PC-3 (cell line): Measurements from ENCODE around the gene RNF215. TPM values are rescaled to one million over a fixed set of nuclear protein-coding genes. Genes with fewer than 3 reads are reported as not detected.
A peak's percentile ranks its signal among the peaks of the same experiment; 100 is the strongest.

ENCODE experiments used
- ATAC-seq: fragments of 200-7000 bp; cut with Tn5 transposase; 2 replicates; pipeline ENCODE4 v1.9.1; 2020; ENCODE audit warnings: mild to moderate bottlenecking, moderate library complexity
- BruUV-seq: library from RNA; stranded (reverse); fragments of 400-500 nt; replicated peaks from 2 replicates; lab custom pipeline; 2021; lab: Mats Ljungman, UMichigan
- CTCF ChIA-PET: fragments of 300-600 bp; sonication (Branson Sonifier 250); formaldehyde crosslinking; loops from one replicate; lab custom pipeline; 2022; ENCODE audit warnings: antibody characterized with exemption; lab: Charles Lee
- POLR2A ChIA-PET: fragments of 300-600 bp; sonication (Branson Sonifier 250); formaldehyde crosslinking; loops from one replicate; lab custom pipeline; 2022; ENCODE audit warnings: antibody characterized with exemption; ENCODE audit not compliant: unreplicated experiment; lab: Charles Lee
- DNase-seq: peaks from one replicate; pipeline ENCODE4 v3.0.0-alpha.2; 2015
- H2AFZ ChIP-seq: fragments of 300-600 bp; sonication (generic); 2 replicates; pipeline ENCODE4 v1.6.0; 2016; ENCODE audit warnings: antibody characterized with exemption, low read length
- H3F3A ChIP-seq: fragments of 300-600 bp; sonication (generic); one replicate; pipeline ENCODE4 v1.6.0; 2017; ENCODE audit warnings: antibody characterized with exemption, low read length, control low read depth, mild to moderate bottlenecking; ENCODE audit not compliant: unreplicated experiment
- H3K27ac ChIP-seq: fragments of 300-600 bp; sonication (generic); 2 replicates; pipeline ENCODE4 v1.5.1; 2016; ENCODE audit warnings: mild to moderate bottlenecking, low read length
- H3K27me3 ChIP-seq: fragments of 300-600 bp; sonication (generic); 2 replicates; pipeline ENCODE4 v1.6.1; 2016; ENCODE audit warnings: low read length, mixed read lengths
- H3K36me3 ChIP-seq: fragments of 300-600 bp; sonication (generic); 2 replicates; pipeline ENCODE4 v1.6.1; 2016; ENCODE audit warnings: low read depth, mixed run types, low read length, mixed read lengths
- H3K4me1 ChIP-seq: fragments of 300-600 bp; sonication (generic); 2 replicates; pipeline ENCODE4 v1.5.1; 2016; ENCODE audit warnings: low read length; ENCODE audit not compliant: insufficient read depth
- H3K4me2 ChIP-seq: fragments of 300-600 bp; sonication (generic); 2 replicates; pipeline ENCODE4 v1.6.0; 2016; ENCODE audit warnings: low read length
- H3K4me3 ChIP-seq: fragments of 300-600 bp; sonication (generic); 2 replicates; pipeline ENCODE4 v1.5.1; 2016; ENCODE audit warnings: mild to moderate bottlenecking, low read length, mixed read lengths
- H3K79me2 ChIP-seq: fragments of 300-600 bp; sonication (generic); 2 replicates; pipeline ENCODE4 v1.6.1; 2017; ENCODE audit warnings: low read length, mixed read lengths
- H3K9ac ChIP-seq: fragments of 300-600 bp; sonication (generic); 2 replicates; pipeline ENCODE4 v1.6.0; 2016; ENCODE audit warnings: mild to moderate bottlenecking, low read length
- H3K9me2 ChIP-seq: fragments of 300-600 bp; sonication (generic); replicated peaks from 2 replicates; pipeline ENCODE4 v1.6.1; 2016; ENCODE audit warnings: mixed run types, low read length, mixed read lengths
- H3K9me3 ChIP-seq: fragments of 300-600 bp; sonication (generic); 2 replicates; pipeline ENCODE4 v1.6.1; 2016; ENCODE audit warnings: low read length, mixed read lengths
- H4K20me1 ChIP-seq: fragments of 300-600 bp; sonication (generic); 2 replicates; pipeline ENCODE4 v1.6.1; 2016; ENCODE audit warnings: low read length, mixed read lengths
- CTCF ChIP-seq: fragments of 300-600 bp; sonication (generic); conservative IDR thresholded peaks from 2 replicates; pipeline ENCODE4 v1.5.1; 2017; ENCODE audit warnings: antibody characterized with exemption, low read depth, mild to moderate bottlenecking, low read length
- EZH2 ChIP-seq: fragments of 300-600 bp; sonication (generic); IDR thresholded peaks from one replicate; pipeline ENCODE4 v1.6.1; 2017; ENCODE audit warnings: antibody characterized with exemption, mild to moderate bottlenecking, low read length; ENCODE audit not compliant: unreplicated experiment
- EZH2phosphoT487 ChIP-seq: fragments of 300-600 bp; sonication (generic); IDR thresholded peaks from 2 replicates; pipeline ENCODE4 v1.6.1; 2018; ENCODE audit warnings: mild to moderate bottlenecking, antibody characterized with exemption, low read length, borderline replicate concordance
- intact Hi-C: fragments of 100-400 bp; cut with micrococcal nuclease; formaldehyde crosslinking; loops from 2 replicates; pipeline ENCODE4 v1.9.0; 2023
- total RNA-seq: library from RNA; depleted of rRNA; stranded (reverse); fragments of >200 nt; gene quantifications from 2 replicates; pipeline ENCODE4 v1.2.3, GENCODE V29; 2014

RNF215 gene
- total RNA-seq, 1 experiment from 2014 or later, result 22.6 TPM

DNA sequence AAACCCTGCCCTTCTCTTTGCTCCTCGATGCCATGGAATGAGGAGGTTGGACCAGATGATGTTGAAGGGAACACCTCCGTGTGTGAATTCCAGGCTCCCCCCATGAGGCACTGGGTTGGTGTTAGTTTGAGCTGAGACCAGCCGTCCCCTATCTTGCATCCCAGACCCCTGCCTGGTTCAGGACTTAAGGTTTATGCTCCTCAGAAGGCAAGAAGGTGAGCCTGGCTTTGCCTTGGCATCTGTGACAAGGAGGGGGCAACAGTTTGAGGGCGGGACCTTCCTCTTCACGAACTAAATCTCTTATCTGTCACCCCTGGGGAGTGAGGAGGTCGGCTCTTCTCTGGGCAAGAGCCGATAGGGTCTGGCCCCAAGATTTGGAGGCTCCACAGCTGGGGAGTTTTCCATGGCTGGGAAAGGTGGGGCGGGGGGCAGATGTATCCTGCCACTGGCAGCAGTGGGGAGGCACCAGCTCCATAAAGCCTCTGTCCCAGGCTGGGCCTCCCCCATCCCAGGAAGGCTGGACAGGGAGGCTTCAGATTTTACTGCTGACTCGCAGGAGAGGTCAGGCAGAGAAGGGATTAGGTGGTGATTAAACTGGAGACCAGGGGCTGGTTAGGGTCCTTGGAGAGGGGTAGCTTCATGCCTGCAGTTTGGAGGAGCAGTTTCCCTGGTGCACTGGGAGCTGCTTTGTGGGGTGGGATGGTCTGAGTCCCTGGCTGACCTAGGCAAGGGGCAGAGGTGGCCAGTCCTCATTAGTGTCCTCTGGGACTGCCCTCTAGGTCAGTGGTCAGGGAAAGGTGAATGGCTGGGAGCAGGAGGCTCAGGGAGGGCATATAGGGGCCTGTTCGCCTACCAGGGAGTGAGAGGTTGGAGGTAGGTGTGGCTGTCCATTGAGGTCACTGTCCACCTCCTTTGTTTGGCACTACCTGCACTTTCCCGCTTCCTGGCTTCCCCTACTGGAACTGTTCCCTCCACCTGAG, 10.7 kb upstream of the RNF215 start:
- peaks cover 25% of the 10 kb centered on the region for H3K79me2 ChIP-seq
- no TSS peak for BruUV-seq
- intact Hi-C loops, result no loop called here
- ATAC-seq (peak; percentile 8; the same call in 1 of the 2 replicates), DNase-seq (peak; percentile 3)
- peaks cover 6% of the 10 kb centered on the region; the same call in 1 of the 2 replicates for H4K20me1 ChIP-seq
- peaks cover 8% of the 10 kb centered on the region for H3K4me1 ChIP-seq
- H3F3A ChIP-seq, result no peaks in the 10 kb centered on the region
- H3K36me3 ChIP-seq, result no peaks in the 10 kb centered on the region
- no peak overlapping the region for H3K27ac ChIP-seq
- peak overlapping the region; percentile 58 for H2AFZ ChIP-seq
- no peaks in the 10 kb centered on the region for H3K27me3 ChIP-seq
- no peak for TF ChIP-seq EZH2phosphoT487
- no peak for TF ChIP-seq EZH2
- CTCF ChIA-PET, result interaction anchor here (1.4 kb wide), 1 partner anchor 110 kb away, joined by 3 read pairs; no protein-coding TSS in a partner anchor
- no peaks in the 10 kb centered on the region for H3K9me3 ChIP-seq
- peak overlapping the region; percentile 87 for H3K4me3 ChIP-seq
- peak overlapping the region; percentile 70 for H3K9ac ChIP-seq
- H3K4me2 ChIP-seq, result peak overlapping the region; percentile 97
- H3K9me2 ChIP-seq, result no peaks in the 10 kb centered on the region
- POLR2A ChIA-PET, result interaction anchor here (1.3 kb wide), 1 partner anchor 26 kb away, joined by 5 read pairs; no protein-coding TSS in a partner anchor

DNA sequence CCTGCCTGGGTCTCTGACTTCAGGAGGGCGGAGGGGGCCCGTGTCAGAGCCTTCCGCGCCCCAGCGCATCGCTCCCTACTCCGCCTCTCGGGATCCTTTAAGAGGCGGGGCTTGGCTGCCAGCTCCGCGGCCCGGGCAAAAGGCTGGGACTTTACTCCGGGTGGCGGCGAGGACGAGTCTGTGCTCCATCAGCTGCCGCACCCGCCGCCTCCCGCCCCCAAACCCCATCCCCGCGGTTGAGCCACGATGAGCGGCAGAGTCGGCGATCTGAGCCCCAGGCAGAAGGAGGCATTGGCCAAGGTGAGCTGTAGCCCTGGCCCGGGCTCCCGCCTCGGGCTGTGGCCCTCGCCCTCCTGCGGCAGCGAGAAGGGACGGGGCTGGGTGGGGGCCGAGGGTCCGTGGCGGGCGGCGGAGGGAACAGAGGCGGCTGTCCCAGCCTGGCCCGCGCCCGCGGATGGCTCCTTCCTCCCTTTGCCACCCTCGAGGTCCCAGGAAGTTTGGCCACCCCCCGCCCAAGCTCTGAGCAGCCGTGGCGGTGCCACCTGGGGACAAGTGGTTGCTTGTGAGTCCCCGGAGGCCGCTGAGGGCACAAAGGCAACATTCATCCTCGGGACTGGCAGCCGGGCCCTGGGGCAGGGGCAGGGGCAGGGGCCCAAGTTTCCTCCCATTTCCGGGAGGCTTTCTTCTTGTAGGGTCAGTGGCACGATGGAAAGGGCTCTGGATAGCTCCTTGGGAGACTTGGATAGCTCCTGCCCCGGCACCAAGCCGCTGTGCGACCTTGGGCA, 9.9 kb upstream of the RNF215 start, which contains the start of gene SEC14L2:
SEC14L2 (plus strand) TSS at position 148 of the 785 bp plus-strand sequence; CDS start at position 247, 99 bp downstream.
- CTCF ChIA-PET, result interaction anchor here (1.0 to 1.4 kb wide), 2 partner anchors 27 to 109 kb away, joined by 3 to 5 read pairs; no protein-coding TSS in a partner anchor
- no peak within 1 kb of the TSS for H3K27ac ChIP-seq
- TSS peak; percentile 42 for BruUV-seq

More for the DNA sequence above, 9.9 kb upstream of the RNF215 start, which contains the start of gene SEC14L2:
- Histone ChIP-seq H3K9me2 (no peaks in the 10 kb centered on the region), H2AFZ (peak within 1 kb of the TSS; percentile 58), H3K79me2 (peaks cover 25% of the 10 kb centered on the region), H3K36me3 (no peaks in the 10 kb centered on the region), H3F3A (no peaks in the 10 kb centered on the region), H3K9ac (peak within 1 kb of the TSS; percentile 70), H4K20me1 (peaks cover 6% of the 10 kb centered on the region; the same call in 1 of the 2 replicates), H3K27me3 (no peaks in the 10 kb centered on the region), H3K9me3 (no peaks in the 10 kb centered on the region), H3K4me1 (peaks cover 8% of the 10 kb centered on the region), H3K4me3 (peak within 1 kb of the TSS; percentile 87), H3K4me2 (peak within 1 kb of the TSS; percentile 97)
- ATAC-seq, result peak; percentile 88
- TF ChIP-seq EZH2, result no peak
- TF ChIP-seq EZH2phosphoT487, result no peak
- no peak for TF ChIP-seq CTCF
- POLR2A ChIA-PET, result interaction anchor here (0.5 to 1.3 kb wide), 3 partner anchors 15 to 1341 kb away, joined by 4 to 5 read pairs (median 5); no protein-coding TSS in a partner anchor
- DNase-seq, result peak; percentile 58
- intact Hi-C loops, result no loop called here
